HepG2 (cell line): ENCODE data around the gene MS4A3. TPM values are rescaled to one million over a fixed set of nuclear protein-coding genes. Genes with fewer than 3 reads are reported as not detected.

Experiments
- ATAC-seq: fragments of 200-7000 bp; cut with Tn5 transposase; 3 replicates; pipeline ENCODE4 v1.9.1; 2020; ENCODE audit warnings: mild to moderate bottlenecking, moderate library complexity
- BruUV-seq: library from RNA; stranded (reverse); fragments of 400-500 nt; replicated peaks from 2 replicates; lab custom pipeline; 2021; lab: Mats Ljungman, UMichigan
- CTCF ChIA-PET: fragments of 300-600 bp; formaldehyde crosslinking; extraction: SDS; loops from one replicate; lab custom pipeline; 2021; ENCODE audit warnings: low total read pairs, inconsistent platforms, low intra/inter-chr PET ratio; lab: Yijun Ruan, JAX
- POLR2A ChIA-PET: fragments of 350-600 bp; sonication (Branson Sonifier 250); formaldehyde crosslinking; loops from one replicate; lab custom pipeline; 2020; ENCODE audit warnings: antibody characterized with exemption, inconsistent platforms; lab: Yijun Ruan, JAX
- DNase-seq: peaks from one replicate; pipeline ENCODE4 v3.0.0-alpha.2; 2015; ENCODE audit warnings: low spot score
- FAIRE-seq: peaks from 3 replicates; lab custom pipeline; 2011; peaks lifted over from hg19 to GRCh38; lab: Jason Lieb, UNC
- H2AFZ ChIP-seq: one replicate; pipeline ENCODE4 v1.6.1; 2011; ENCODE audit warnings: low read length, inconsistent platforms
- H3K27ac ChIP-seq: fragments of 300-600 bp; 3 replicates; pipeline ENCODE4 v1.8.0; 2011; ENCODE audit warnings: mixed run types, mild to moderate bottlenecking, mixed read lengths, low read length, inconsistent platforms; ENCODE audit not compliant: insufficient read depth; ENCODE audit errors: extremely low read length
- H3K27me3 ChIP-seq, 2 experiments: fragments of 200-600 bp in 1 of 2; 2 replicates in 1 of 2; 3 replicates in 1 of 2; pipeline versions ENCODE4 v1.6.0 to v1.8.0; 2011; ENCODE audit warnings: low read length in 2 of 2, mild to moderate bottlenecking in 2 of 2, moderate library complexity in 2 of 2, inconsistent platforms in 1 of 2; ENCODE audit not compliant: insufficient read depth in 2 of 2, control insufficient read depth in 1 of 2
- H3K36me3 ChIP-seq, 2 experiments: fragments of 200-600 bp in 1 of 2; replicated peaks in 1 of 2; 2 replicates in 1 of 2; 3 replicates in 1 of 2; pipeline versions ENCODE4 v1.5.1 to v1.8.0; 2011; ENCODE audit warnings: low read length in 2 of 2, inconsistent platforms in 1 of 2; ENCODE audit not compliant: insufficient read depth in 2 of 2, control insufficient read depth in 1 of 2
- H3K4me1 ChIP-seq: 2 replicates; pipeline ENCODE4 v1.5.1; 2012; ENCODE audit warnings: low read length, inconsistent platforms; ENCODE audit not compliant: insufficient read depth
- H3K4me2 ChIP-seq: 2 replicates; pipeline ENCODE4 v1.6.0; 2011; ENCODE audit warnings: low read depth, low read length, inconsistent platforms
- H3K4me3 ChIP-seq, 3 experiments: fragments of 200-600 bp in 1 of 3; sonication (generic), shearing (Covaris generic) in 1 of 3; replicated peaks in 1 of 3; 2 replicates each; pipeline ENCODE4 v1.5.1; 2011 to 2016; ENCODE audit warnings: low read length in 3 of 3, inconsistent platforms in 2 of 3, low read depth in 2 of 3, mild to moderate bottlenecking in 2 of 3, control low read depth in 1 of 3, mixed read lengths in 1 of 3; ENCODE audit not compliant: insufficient read depth in 1 of 3
- H3K79me2 ChIP-seq: one replicate; pipeline ENCODE4 v1.6.1; 2011; ENCODE audit warnings: low read length, inconsistent platforms; ENCODE audit not compliant: insufficient read depth
- H3K9ac ChIP-seq: 2 replicates; pipeline ENCODE4 v1.6.0; 2011; ENCODE audit warnings: mild to moderate bottlenecking, low read depth, low read length, inconsistent platforms; ENCODE audit not compliant: insufficient read depth
- H3K9me3 ChIP-seq: 2 replicates; pipeline ENCODE4 v1.5.1; 2012; ENCODE audit warnings: mild to moderate bottlenecking, low read length
- H4K20me1 ChIP-seq: 2 replicates; pipeline ENCODE4 v1.6.0; 2011; ENCODE audit warnings: inconsistent platforms, mild to moderate bottlenecking, low read length, moderate library complexity; ENCODE audit not compliant: insufficient read depth
- ESRRA ChIP-seq: sonication (generic); formaldehyde crosslinking; IDR thresholded peaks from 2 replicates; pipeline ENCODE4 v1.5.1; 2020; ENCODE audit warnings: mild to moderate bottlenecking, low read depth, missing genetic modification reagents
- HCFC1 ChIP-seq: fragments of 150-350 bp; IDR thresholded peaks from 2 replicates; pipeline ENCODE4 v1.6.1; 2014; ENCODE audit warnings: low read depth, low read length
- MTA3 ChIP-seq: sonication (generic); formaldehyde crosslinking; IDR thresholded peaks from 2 replicates; pipeline ENCODE4 v1.4.0; 2020; ENCODE audit warnings: missing genetic modification reagents
- RFXANK ChIP-seq: IDR thresholded peaks from 2 replicates; pipeline ENCODE4 v1.6.1; 2016
- RXRA ChIP-seq: sonication (generic); formaldehyde crosslinking; IDR thresholded peaks from 2 replicates; pipeline ENCODE4 v1.5.1; 2020; ENCODE audit warnings: missing genetic modification reagents
- ZNF562 ChIP-seq: sonication (generic); formaldehyde crosslinking; IDR thresholded peaks from 2 replicates; pipeline ENCODE4 v1.8.0; 2022; ENCODE audit warnings: missing genetic modification reagents, borderline replicate concordance
- ZNF749 ChIP-seq: sonication (generic); formaldehyde crosslinking; IDR thresholded peaks from 2 replicates; pipeline ENCODE4 v1.8.0; 2022; ENCODE audit warnings: mild to moderate bottlenecking, missing genetic modification reagents, moderate library complexity, borderline replicate concordance
- ZNF841 ChIP-seq: sonication (generic); formaldehyde crosslinking; IDR thresholded peaks from 2 replicates; pipeline ENCODE4 v1.8.1; 2023; ENCODE audit warnings: missing genetic modification reagents, borderline replicate concordance
- ZSCAN21 ChIP-seq: sonication (generic); formaldehyde crosslinking; IDR thresholded peaks from 2 replicates; pipeline ENCODE4 v1.8.0; 2022; ENCODE audit warnings: mild to moderate bottlenecking, missing genetic modification reagents, moderate library complexity, borderline replicate concordance
- WGBS: methylation state at CpG from one replicate; pipeline ENCODE4 v1.1.6; 2017; ENCODE audit warnings: low lambda C conversion rate; 5-methylcytosine and 5-hydroxymethylcytosine counted together
- in situ Hi-C: cut with HindIII; loops from 2 replicates; pipeline ENCODE4 v1.10.0; 2017; ENCODE audit warnings: low pct_unique_long_range_greater_than_20kb; ENCODE audit not compliant: extremely low pct_ligation_motif_present
- intact Hi-C: fragments of 100-400 bp; cut with micrococcal nuclease; formaldehyde crosslinking; loops from one replicate; pipeline ENCODE4 v1.10.0; 2022; ENCODE audit not compliant: unreplicated experiment
- polyA plus RNA-seq, 8 experiments: library from polyadenylated mRNA; depleted of rRNA in 3 of 8; stranded (reverse) in 7 of 8; unstranded in 1 of 8; fragments of >200 nt; fragmentation: Illumina TruSeq in 4 of 8; extraction: Trizol in 4 of 8; gene quantifications; 2 replicates each; pipeline versions ENCODE4 v1.2.1 to v1.2.3, GENCODE V29; 2011 to 2016; ENCODE audit warnings: low read depth in 4 of 8, missing spikeins in 1 of 8, mixed read lengths in 1 of 8; ENCODE audit not compliant: insufficient read depth in 1 of 8
- total RNA-seq, 5 experiments: library from RNA; depleted of rRNA; stranded (reverse); fragments of >200 nt; fragmentation: Illumina TruSeq; extraction: Trizol; gene quantifications; 2 replicates each; pipeline ENCODE4 v1.2.3, GENCODE V29; 2016; ENCODE audit warnings: low read depth in 1 of 5
- TF ChIP-seq, protein P1 (sequence below): sonication (generic); formaldehyde crosslinking; IDR thresholded peaks from 2 replicates; pipeline ENCODE4 v1.4.0; 2020; ENCODE audit warnings: missing genetic modification reagents
- TF ChIP-seq, protein P2 (sequence below): sonication (generic); formaldehyde crosslinking; IDR thresholded peaks from 2 replicates; pipeline ENCODE4 v1.4.0; 2020; ENCODE audit warnings: missing genetic modification reagents
- TF ChIP-seq, protein P3 (sequence below): sonication (generic); formaldehyde crosslinking; IDR thresholded peaks from 2 replicates; pipeline ENCODE4 v1.5.1; 2020; ENCODE audit warnings: mild to moderate bottlenecking, missing genetic modification reagents

The MS4A3 gene
- total and polyA plus RNA-seq, 2 of the 13 experiments (the other 11 are each of a cell fraction or from before 2014, with no cell fraction given): not detected

DNA sequence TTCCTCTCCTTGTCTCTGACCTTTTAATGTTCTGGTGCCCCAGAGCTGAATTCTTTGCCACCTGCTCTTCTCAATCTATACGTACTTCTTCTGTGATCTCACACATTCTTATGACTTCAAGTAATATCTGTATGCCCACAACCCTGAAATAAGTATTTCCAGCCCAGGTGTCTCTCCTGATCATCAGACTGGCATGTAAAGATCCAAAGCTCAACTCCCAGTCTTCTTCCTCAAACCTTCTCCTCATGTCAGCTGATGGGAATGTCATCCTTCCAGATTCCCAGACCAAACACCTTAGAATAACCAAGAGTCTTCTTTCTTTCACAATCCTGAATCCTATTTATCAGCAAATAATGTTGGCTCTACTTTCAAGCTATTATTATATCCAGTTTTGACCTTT, 9.3 kb downstream of the MS4A3 start:
- Histone ChIP-seq H3K9ac (no peak overlapping the region), H3K27me3 (no peaks in the 10 kb centered on the region; a peak in 1 of 5 replicates), H3K4me1 (no peaks in the 10 kb centered on the region), H3K4me3 (no peak overlapping the region), H2AFZ (no peak overlapping the region), H3K4me2 (no peak overlapping the region), H4K20me1 (no peaks in the 10 kb centered on the region), H3K79me2 (no peaks in the 10 kb centered on the region), H3K27ac (no peak overlapping the region), H3K36me3 (no peaks in the 10 kb centered on the region), H3K9me3 (no peaks in the 10 kb centered on the region)
- DNase-seq (no peak), ATAC-seq (no peak), FAIRE-seq (no peak)
- in situ Hi-C loops (no loop called here), intact Hi-C loops (no loop called here)
- ChIA-PET CTCF (no interaction called here), POLR2A (no interaction called here)
- 9% methylated on average over 1 of the region's 1 CpG for WGBS
- no TSS peak for BruUV-seq
- no peak for TF ChIP-seq ZSCAN21

DNA sequence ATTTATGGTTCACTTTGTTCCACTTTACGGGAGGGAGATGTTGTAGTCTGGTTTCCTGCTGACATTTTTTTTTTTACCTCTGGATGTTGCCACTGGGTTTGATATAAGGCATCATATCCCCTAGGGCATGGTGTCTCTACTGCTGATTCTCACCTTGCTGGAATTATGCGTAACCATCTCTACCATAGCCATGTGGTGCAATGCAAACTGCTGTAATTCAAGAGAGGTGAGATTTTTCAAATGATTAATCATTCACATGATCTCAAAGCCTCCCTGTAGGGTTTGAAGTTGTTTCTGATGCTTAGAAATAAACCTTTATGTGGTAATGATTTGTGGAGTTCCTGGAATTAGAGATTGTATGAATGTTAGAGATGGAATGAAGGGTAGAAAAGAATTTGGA, 13.0 kb downstream of the MS4A3 start:
- BruUV-seq: no TSS peak
- H3K36me3 ChIP-seq: no peaks in the 10 kb centered on the region
- 23% methylated on average over 2 of the region's 2 CpGs for WGBS
- no peak for TF ChIP-seq ZNF562 (CRISPR knock-in tag)
- no peak for TF ChIP-seq RFXANK (CRISPR knock-in tag)
- TF ChIP-seq, protein P1, sequence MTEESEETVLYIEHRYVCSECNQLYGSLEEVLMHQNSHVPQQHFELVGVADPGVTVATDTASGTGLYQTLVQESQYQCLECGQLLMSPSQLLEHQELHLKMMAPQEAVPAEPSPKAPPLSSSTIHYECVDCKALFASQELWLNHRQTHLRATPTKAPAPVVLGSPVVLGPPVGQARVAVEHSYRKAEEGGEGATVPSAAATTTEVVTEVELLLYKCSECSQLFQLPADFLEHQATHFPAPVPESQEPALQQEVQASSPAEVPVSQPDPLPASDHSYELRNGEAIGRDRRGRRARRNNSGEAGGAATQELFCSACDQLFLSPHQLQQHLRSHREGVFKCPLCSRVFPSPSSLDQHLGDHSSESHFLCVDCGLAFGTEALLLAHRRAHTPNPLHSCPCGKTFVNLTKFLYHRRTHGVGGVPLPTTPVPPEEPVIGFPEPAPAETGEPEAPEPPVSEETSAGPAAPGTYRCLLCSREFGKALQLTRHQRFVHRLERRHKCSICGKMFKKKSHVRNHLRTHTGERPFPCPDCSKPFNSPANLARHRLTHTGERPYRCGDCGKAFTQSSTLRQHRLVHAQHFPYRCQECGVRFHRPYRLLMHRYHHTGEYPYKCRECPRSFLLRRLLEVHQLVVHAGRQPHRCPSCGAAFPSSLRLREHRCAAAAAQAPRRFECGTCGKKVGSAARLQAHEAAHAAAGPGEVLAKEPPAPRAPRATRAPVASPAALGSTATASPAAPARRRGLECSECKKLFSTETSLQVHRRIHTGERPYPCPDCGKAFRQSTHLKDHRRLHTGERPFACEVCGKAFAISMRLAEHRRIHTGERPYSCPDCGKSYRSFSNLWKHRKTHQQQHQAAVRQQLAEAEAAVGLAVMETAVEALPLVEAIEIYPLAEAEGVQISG (CRISPR knock-in tag): no peak
- TF ChIP-seq ESRRA (CRISPR knock-in tag): no peak
- TF ChIP-seq, protein P2, sequence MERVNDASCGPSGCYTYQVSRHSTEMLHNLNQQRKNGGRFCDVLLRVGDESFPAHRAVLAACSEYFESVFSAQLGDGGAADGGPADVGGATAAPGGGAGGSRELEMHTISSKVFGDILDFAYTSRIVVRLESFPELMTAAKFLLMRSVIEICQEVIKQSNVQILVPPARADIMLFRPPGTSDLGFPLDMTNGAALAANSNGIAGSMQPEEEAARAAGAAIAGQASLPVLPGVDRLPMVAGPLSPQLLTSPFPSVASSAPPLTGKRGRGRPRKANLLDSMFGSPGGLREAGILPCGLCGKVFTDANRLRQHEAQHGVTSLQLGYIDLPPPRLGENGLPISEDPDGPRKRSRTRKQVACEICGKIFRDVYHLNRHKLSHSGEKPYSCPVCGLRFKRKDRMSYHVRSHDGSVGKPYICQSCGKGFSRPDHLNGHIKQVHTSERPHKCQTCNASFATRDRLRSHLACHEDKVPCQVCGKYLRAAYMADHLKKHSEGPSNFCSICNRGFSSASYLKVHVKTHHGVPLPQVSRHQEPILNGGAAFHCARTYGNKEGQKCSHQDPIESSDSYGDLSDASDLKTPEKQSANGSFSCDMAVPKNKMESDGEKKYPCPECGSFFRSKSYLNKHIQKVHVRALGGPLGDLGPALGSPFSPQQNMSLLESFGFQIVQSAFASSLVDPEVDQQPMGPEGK (CRISPR knock-in tag): no peak
- no peak for TF ChIP-seq HCFC1
- no peak for TF ChIP-seq ZNF841 (CRISPR knock-in tag)
- no peak for TF ChIP-seq ZNF749 (CRISPR knock-in tag)
- TF ChIP-seq, protein P3, sequence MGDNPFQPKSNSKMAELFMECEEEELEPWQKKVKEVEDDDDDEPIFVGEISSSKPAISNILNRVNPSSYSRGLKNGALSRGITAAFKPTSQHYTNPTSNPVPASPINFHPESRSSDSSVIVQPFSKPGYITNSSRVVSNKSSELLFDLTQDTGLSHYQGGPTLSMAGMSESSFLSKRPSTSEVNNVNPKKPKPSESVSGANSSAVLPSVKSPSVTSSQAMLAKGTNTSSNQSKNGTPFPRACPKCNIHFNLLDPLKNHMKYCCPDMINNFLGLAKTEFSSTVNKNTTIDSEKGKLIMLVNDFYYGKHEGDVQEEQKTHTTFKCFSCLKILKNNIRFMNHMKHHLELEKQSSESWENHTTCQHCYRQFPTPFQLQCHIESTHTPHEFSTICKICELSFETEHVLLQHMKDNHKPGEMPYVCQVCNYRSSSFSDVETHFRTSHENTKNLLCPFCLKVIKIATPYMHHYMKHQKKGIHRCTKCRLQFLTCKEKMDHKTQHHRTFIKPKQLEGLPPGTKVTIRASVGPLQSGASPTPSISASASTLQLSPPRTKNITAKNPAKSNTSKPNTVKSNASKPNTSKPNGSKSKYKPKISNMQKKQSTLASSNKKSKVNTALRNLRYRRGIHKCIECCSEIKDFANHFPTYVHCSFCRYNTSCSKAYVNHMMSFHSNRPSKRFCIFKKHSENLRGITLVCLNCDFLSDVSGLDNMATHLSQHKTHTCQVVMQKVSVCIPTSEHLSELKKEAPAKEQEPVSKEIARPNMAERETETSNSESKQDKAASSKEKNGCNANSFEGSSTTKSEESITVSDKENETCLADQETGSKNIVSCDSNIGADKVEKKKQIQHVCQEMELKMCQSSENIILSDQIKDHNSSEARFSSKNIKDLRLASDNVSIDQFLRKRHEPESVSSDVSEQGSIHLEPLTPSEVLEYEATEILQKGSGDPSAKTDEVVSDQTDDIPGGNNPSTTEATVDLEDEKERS (CRISPR knock-in tag): no peak
- TF ChIP-seq RXRA (CRISPR knock-in tag): no peak
- TF ChIP-seq MTA3 (CRISPR knock-in tag): no peak

More for the DNA sequence above, 13.0 kb downstream of the MS4A3 start:
- ATAC-seq (no peak), FAIRE-seq (no peak), DNase-seq (no peak)
- no peak overlapping the region for H3K9ac ChIP-seq
- no peaks in the 10 kb centered on the region for H3K4me1 ChIP-seq
- in situ Hi-C loops: no loop called here
- CTCF ChIA-PET: no interaction called here
- no peak overlapping the region for H3K27ac ChIP-seq
- intact Hi-C loops: no loop called here
- POLR2A ChIA-PET: no interaction called here
- no peaks in the 10 kb centered on the region for H3K79me2 ChIP-seq
- no peak overlapping the region for H2AFZ ChIP-seq
- H3K4me3 ChIP-seq: no peak overlapping the region
- no peaks in the 10 kb centered on the region for H4K20me1 ChIP-seq
- H3K27me3 ChIP-seq: no peaks in the 10 kb centered on the region
- H3K9me3 ChIP-seq: no peaks in the 10 kb centered on the region
- H3K4me2 ChIP-seq: no peak overlapping the region
